ENCODE measurements around the gene RGMA.

RGMA gene

GRCh38 chr15:93030430-93031102 lies 58.4 kb downstream of the RGMA start:
- H3K4me1 ChIP-seq (ENCODE audit: control insufficient read depth, insufficient read depth, low read length, poor library complexity, severe bottlenecking) = peaks cover 5% of the 10 kb centered on the region
- H3K9me3 ChIP-seq (ENCODE audit: control insufficient read depth, low read length) = no peaks in the 10 kb centered on the region
- peak; percentile 35 to 47 (median 42) for DNase-seq
- no peak overlapping the region for H3K4me3 ChIP-seq (ENCODE audit: insufficient read depth, low read depth, low read length, poor library complexity, severe bottlenecking)
- H3K36me3 ChIP-seq (ENCODE audit: control insufficient read depth, insufficient read depth, low read length) = peaks cover 18% of the 10 kb centered on the region
- H3K27me3 ChIP-seq (replicated peaks; ENCODE audit: control insufficient read depth, insufficient read depth, low read length, poor library complexity, severe bottlenecking) = no peaks in the 10 kb centered on the region
- H3K27ac ChIP-seq (ENCODE audit: insufficient read depth, low read length, poor library complexity, severe bottlenecking) = no peak overlapping the region

- Histone ChIP-seq H3K36me3 (ENCODE audit: control insufficient read depth, insufficient read depth, low read length) (peaks cover 24% of the 10 kb centered on the region), H3K4me3 (ENCODE audit: insufficient read depth, low read depth, low read length, poor library complexity, severe bottlenecking) (no peak overlapping the region), H3K9me3 (ENCODE audit: control insufficient read depth, low read length) (no peaks in the 10 kb centered on the region), H3K27ac (ENCODE audit: insufficient read depth, low read length, poor library complexity, severe bottlenecking) (no peak overlapping the region), H3K27me3 (replicated peaks; ENCODE audit: control insufficient read depth, insufficient read depth, low read length, poor library complexity, severe bottlenecking) (no peaks in the 10 kb centered on the region), H3K4me1 (ENCODE audit: control insufficient read depth, insufficient read depth, low read length, poor library complexity, severe bottlenecking) (peaks cover 5% of the 10 kb centered on the region)
- no peak for DNase-seq
These were observed 59.1 kb downstream of the RGMA start for GRCh38 chr15:93029836-93030429.

- Histone ChIP-seq H3K36me3 (ENCODE audit: control insufficient read depth, insufficient read depth, low read length) (peaks cover 30% of the 10 kb centered on the region), H3K4me3 (ENCODE audit: insufficient read depth, low read depth, low read length, poor library complexity, severe bottlenecking) (no peak overlapping the region), H3K27me3 (replicated peaks; ENCODE audit: control insufficient read depth, insufficient read depth, low read length, poor library complexity, severe bottlenecking) (no peaks in the 10 kb centered on the region), H3K9me3 (ENCODE audit: control insufficient read depth, low read length) (no peaks in the 10 kb centered on the region), H3K27ac (ENCODE audit: insufficient read depth, low read length, poor library complexity, severe bottlenecking) (no peak overlapping the region), H3K4me1 (ENCODE audit: control insufficient read depth, insufficient read depth, low read length, poor library complexity, severe bottlenecking) (peaks cover 5% of the 10 kb centered on the region)
- no peak for DNase-seq
These were observed 59.7 kb downstream of the RGMA start for GRCh38 chr15:93029214-93029835.

GRCh38 chr15:93028632-93029213 lies 60.3 kb downstream of the RGMA start:
- Histone ChIP-seq H3K9me3 (ENCODE audit: control insufficient read depth, low read length) (no peaks in the 10 kb centered on the region), H3K36me3 (ENCODE audit: control insufficient read depth, insufficient read depth, low read length) (peaks cover 36% of the 10 kb centered on the region), H3K4me1 (ENCODE audit: control insufficient read depth, insufficient read depth, low read length, poor library complexity, severe bottlenecking) (peaks cover 5% of the 10 kb centered on the region), H3K27me3 (replicated peaks; ENCODE audit: control insufficient read depth, insufficient read depth, low read length, poor library complexity, severe bottlenecking) (no peaks in the 10 kb centered on the region), H3K27ac (ENCODE audit: insufficient read depth, low read length, poor library complexity, severe bottlenecking) (no peak overlapping the region), H3K4me3 (ENCODE audit: insufficient read depth, low read depth, low read length, poor library complexity, severe bottlenecking) (no peak overlapping the region)
- DNase-seq = no peak

- Histone ChIP-seq H3K36me3 (ENCODE audit: control insufficient read depth, insufficient read depth, low read length) (peaks cover 40% of the 10 kb centered on the region), H3K9me3 (ENCODE audit: control insufficient read depth, low read length) (no peaks in the 10 kb centered on the region), H3K4me3 (ENCODE audit: insufficient read depth, low read depth, low read length, poor library complexity, severe bottlenecking) (no peak overlapping the region), H3K4me1 (ENCODE audit: control insufficient read depth, insufficient read depth, low read length, poor library complexity, severe bottlenecking) (peaks cover 5% of the 10 kb centered on the region), H3K27ac (ENCODE audit: insufficient read depth, low read length, poor library complexity, severe bottlenecking) (no peak overlapping the region), H3K27me3 (replicated peaks; ENCODE audit: control insufficient read depth, insufficient read depth, low read length, poor library complexity, severe bottlenecking) (no peaks in the 10 kb centered on the region)
- no peak for DNase-seq
These were observed 60.8 kb downstream of the RGMA start for GRCh38 chr15:93028111-93028631.

GRCh38 chr15:93027413-93027812 lies 61.6 kb downstream of the RGMA start:
- Histone ChIP-seq H3K4me3 (ENCODE audit: insufficient read depth, low read depth, low read length, poor library complexity, severe bottlenecking) (no peak overlapping the region), H3K27me3 (replicated peaks; ENCODE audit: control insufficient read depth, insufficient read depth, low read length, poor library complexity, severe bottlenecking) (no peaks in the 10 kb centered on the region), H3K36me3 (ENCODE audit: control insufficient read depth, insufficient read depth, low read length) (peaks cover 47% of the 10 kb centered on the region), H3K4me1 (ENCODE audit: control insufficient read depth, insufficient read depth, low read length, poor library complexity, severe bottlenecking) (peaks cover 5% of the 10 kb centered on the region), H3K27ac (ENCODE audit: insufficient read depth, low read length, poor library complexity, severe bottlenecking) (no peak overlapping the region), H3K9me3 (ENCODE audit: control insufficient read depth, low read length) (no peaks in the 10 kb centered on the region)
- DNase-seq = no peak

GRCh38 chr15:93026380-93026817 lies 62.6 kb downstream of the RGMA start:
- no peak for DNase-seq
- Histone ChIP-seq H3K27ac (ENCODE audit: insufficient read depth, low read length, poor library complexity, severe bottlenecking) (no peak overlapping the region), H3K27me3 (replicated peaks; ENCODE audit: control insufficient read depth, insufficient read depth, low read length, poor library complexity, severe bottlenecking) (no peaks in the 10 kb centered on the region), H3K9me3 (ENCODE audit: control insufficient read depth, low read length) (no peaks in the 10 kb centered on the region), H3K4me3 (ENCODE audit: insufficient read depth, low read depth, low read length, poor library complexity, severe bottlenecking) (no peak overlapping the region), H3K36me3 (ENCODE audit: control insufficient read depth, insufficient read depth, low read length) (peaks cover 57% of the 10 kb centered on the region), H3K4me1 (ENCODE audit: control insufficient read depth, insufficient read depth, low read length, poor library complexity, severe bottlenecking) (peaks cover 5% of the 10 kb centered on the region)

GRCh38 chr15:93025625-93025982 lies 63.4 kb downstream of the RGMA start:
- Histone ChIP-seq H3K27me3 (replicated peaks; ENCODE audit: control insufficient read depth, insufficient read depth, low read length, poor library complexity, severe bottlenecking) (no peaks in the 10 kb centered on the region), H3K9me3 (ENCODE audit: control insufficient read depth, low read length) (no peaks in the 10 kb centered on the region), H3K4me3 (ENCODE audit: insufficient read depth, low read depth, low read length, poor library complexity, severe bottlenecking) (no peak overlapping the region), H3K27ac (ENCODE audit: insufficient read depth, low read length, poor library complexity, severe bottlenecking) (no peak overlapping the region), H3K36me3 (ENCODE audit: control insufficient read depth, insufficient read depth, low read length) (peaks cover 62% of the 10 kb centered on the region), H3K4me1 (ENCODE audit: control insufficient read depth, insufficient read depth, low read length, poor library complexity, severe bottlenecking) (peaks cover 2% of the 10 kb centered on the region)
- no peak for DNase-seq

GRCh38 chr15:93024716-93025624 lies 64.0 kb downstream of the RGMA start:
- Histone ChIP-seq H3K36me3 (ENCODE audit: control insufficient read depth, insufficient read depth, low read length) (peaks cover 69% of the 10 kb centered on the region), H3K9me3 (ENCODE audit: control insufficient read depth, low read length) (no peaks in the 10 kb centered on the region), H3K4me3 (ENCODE audit: insufficient read depth, low read depth, low read length, poor library complexity, severe bottlenecking) (no peak overlapping the region), H3K27ac (ENCODE audit: insufficient read depth, low read length, poor library complexity, severe bottlenecking) (no peak overlapping the region), H3K27me3 (replicated peaks; ENCODE audit: control insufficient read depth, insufficient read depth, low read length, poor library complexity, severe bottlenecking) (no peaks in the 10 kb centered on the region), H3K4me1 (ENCODE audit: control insufficient read depth, insufficient read depth, low read length, poor library complexity, severe bottlenecking) (no peaks in the 10 kb centered on the region)
- DNase-seq = no peak
